Renal cortical epithelial cell (primary cell): ENCODE data around the gene FOXN3. TPM values are rescaled to one million over a fixed set of nuclear protein-coding genes. Genes with fewer than 3 reads are reported as not detected.

Experiments
- DNase-seq: peaks from one replicate; pipeline ENCODE4 v3.0.0-alpha.2; 2011; ENCODE audit warnings: low read depth
- total RNA-seq: library from RNA; depleted of rRNA; stranded (reverse); fragments of >200 nt; gene quantifications from 2 replicates; pipeline ENCODE4 v1.2.3, GENCODE V29; 2014

FOXN3 gene
- total RNA-seq, 1 donor from 2014 or later = 13.8 TPM

DNA sequence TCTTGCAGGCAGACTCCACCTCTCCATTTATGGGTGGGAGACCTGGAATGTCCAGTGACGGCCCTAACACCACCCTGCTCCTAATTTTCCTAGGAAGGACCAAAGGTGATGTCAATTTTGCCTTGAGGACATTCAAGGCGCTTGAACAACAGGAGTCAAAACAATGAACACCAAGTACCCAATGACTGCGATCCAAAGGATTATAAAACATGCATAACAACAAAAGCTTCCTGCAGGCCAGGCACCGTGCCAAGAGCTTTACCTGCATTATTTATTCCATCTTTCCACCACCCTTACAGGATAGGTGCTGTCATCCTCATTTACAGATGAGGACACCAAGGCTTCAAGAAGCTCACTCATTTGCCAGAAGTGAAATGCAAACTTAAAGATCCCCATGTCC is 15.2 kb upstream of the FOXN3 start:
- no peak for DNase-seq

DNA sequence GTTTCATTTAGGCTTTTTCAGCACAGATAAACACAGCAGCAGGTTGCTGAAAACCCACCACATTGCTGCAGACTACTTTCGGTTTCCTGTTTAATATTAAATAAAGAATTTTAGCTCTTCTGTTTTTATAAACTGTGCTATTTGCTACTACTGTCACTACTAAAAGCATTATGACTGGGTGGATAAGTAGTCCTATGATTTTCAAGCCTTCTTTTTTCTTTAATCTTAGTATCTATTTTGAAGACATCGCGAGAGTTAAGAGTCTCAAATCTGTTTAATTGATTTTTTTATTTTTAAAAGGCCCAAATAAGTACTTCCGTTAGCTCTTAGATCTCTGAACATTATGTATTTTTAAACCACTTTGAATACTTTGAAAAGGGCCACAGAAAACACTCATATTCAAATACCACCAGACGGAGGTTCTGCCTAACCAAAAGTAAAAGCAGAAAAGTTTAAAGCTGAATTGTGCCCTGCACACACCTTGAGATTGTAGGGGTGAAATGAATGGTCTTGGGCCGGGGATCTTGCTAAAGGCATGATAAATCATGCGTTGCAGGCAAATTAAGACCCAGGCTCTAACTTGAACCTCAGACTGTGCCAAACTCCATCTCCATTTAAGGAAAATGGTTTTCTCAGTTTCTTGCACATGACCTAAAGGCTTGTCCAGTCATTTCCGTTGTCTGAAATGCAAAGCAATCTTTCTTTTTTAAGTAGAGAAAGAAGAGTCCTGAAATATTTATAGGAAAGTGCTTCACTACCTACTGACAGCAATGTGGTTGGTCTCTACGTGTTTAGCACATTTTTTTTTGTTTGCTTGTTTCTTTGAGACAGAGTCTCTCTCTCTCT is 13.6 kb upstream of the FOXN3 start:
- DNase-seq = peak; percentile 72

DNA sequence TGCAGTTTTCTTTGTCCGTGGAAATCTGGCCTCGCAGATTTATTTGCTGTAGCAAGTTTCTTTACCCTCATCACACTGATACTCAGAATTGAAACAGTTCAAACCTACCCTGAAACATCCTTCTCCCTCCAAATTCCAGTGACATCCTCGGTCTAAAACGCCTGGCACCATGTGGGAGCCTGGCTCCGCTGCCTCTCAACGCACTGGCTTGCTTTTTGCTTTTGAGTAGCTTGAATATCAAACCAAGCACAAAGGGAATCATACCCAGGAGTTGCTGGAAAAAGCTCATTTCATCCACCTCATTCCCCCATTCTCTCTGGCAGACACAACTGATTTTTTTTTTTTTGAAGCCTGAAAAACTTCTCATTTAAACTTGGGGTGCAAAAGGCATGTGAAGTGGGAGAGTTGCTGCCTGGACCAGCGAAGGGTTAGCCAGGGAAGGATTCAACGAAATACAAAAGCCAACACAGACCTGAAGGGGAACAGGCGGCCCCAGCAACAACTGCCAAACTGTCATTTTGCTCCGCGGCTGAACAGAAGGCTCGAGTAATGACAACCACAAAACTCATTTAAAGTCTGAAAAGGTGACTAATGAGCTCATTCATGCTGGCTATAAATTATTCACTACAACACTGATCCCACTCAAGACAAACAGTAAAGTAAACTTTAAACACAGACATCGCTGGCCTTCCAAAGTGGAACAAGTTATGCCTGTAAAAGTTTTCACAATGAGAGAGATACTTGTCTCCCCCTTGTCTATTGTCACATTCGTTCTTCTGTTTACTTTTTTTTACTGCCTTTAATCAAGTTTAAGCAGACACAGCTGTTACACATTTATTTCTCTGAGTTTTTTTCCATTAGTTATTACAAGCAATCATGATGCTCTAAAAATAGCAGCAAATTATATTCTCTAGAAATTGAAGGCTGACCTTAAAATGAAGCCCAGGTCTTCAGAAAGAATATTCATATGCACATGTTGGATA is 12.5 kb upstream of the FOXN3 start:
- peak; percentile 89 for DNase-seq

DNA sequence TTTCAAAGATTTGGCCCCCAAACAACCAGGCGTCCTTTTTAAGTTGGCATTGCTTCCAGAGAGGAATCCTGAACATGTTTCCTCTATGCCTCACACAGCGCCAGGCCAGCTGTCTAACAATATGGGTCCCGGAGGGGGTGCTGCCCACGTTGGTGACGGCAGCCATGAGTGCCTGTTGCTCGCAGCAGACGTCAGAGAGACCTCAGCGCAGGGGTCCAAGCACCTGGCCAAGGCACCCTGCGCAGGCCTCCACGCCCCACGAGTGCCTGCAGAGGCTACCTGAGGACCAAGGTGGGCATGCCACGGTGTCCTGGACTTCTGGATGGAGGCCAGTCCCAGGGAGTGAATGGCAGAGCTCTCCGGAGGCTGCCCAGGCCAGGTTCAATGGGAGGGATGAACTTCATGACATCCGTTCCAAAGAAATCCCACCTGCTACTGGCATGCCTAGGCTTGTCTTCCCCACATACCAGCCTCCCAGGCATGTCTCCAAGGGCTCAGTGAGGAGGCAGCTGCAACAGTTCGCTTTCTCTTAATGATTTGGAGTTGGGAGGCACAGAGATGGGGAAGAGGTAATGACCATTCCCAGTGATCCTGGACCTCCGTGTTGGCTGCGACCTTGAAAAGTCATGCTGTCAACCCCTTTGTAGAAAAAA is 11.6 kb upstream of the FOXN3 start:
- no peak for DNase-seq

DNA sequence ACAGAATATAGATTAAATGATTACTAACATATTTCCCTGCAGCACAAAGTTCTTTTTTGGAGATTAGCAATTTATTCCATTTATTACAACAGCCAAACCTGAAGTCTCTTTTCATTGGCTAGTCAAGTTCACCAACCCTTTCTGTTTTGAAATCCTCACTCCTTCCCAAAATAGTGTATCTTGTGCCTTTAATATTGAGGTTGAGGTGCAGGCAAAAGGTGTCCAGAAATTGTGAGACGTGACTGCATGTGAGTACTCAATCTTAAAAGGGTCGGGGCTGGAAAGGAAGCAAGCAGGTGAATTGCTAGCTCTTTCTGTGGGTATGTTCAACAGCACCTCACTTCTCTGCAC is 11.1 kb upstream of the FOXN3 start:
- DNase-seq = no peak

DNA sequence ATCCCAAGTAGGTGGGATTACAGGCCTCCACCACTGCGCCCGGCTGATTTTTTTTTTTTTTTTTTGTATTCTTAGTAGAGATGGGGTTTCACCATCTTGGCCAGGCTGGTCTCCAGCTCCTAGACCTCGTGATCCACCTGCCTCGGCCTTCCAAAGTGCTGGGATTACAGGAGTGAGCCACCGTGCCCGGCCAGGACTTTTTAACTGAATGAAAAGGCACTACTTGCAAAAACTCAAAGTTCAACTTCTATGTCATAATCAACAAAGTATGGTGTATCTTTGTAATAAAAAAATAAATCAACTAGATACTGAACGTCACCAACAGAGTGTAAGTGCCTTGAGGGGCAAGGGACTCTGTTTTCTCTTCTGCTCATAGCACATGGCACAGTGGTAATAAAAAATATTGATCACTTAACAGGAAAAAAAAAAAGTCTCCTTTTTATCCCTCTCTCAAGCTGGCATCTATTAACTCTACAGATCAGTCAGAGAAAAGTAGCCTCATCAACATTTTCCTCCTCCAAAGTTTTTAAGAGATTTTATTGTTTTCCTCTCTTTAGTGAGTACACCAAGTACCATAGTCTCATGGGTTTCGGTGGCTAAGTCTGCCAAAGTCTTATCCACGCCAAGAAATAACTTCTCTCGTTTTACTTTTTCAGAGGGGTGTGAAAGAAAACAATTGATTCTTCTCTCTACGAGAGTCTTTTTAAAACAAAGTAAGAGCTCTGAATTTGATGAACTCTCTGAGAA is 10.6 kb upstream of the FOXN3 start:
- no peak for DNase-seq

DNA sequence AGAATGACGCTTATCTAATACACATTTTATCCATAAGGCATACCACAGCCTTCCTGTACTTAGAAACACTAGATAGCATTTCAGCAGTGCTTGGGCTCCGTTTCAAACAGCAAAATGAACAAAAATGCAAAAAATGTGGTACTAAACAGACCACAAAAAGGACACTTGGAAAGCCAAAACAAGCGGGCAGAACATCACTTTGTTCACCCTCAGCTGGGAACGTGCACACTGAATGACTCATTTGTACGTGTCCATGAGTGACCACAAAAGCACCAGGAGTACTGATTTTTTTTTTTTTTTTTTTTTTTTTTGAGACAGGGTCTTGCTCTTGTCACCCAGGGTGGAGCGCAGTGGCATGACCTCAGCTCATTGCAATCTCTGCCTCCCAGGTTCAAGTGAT is 8.9 kb upstream of the FOXN3 start:
- peak; percentile 94 for DNase-seq

DNA sequence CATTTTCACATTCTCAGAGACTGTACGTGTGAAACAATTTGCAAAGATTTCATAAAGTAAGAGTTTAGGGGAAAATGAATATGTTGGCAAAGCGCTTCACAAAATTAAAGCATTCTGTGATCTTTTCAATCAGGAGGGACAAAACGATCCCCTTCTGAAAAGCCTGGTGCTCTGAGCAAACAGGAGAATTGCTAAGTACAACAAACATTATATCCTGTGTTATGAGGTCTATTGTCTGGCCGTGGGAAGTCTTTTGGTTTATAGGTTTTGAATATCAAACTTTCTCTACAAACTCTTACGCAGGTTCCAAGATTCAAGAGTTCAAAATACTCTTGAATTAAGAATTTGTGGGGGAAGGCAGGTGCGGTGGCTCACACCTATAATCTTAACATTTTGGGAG is 7.2 kb upstream of the FOXN3 start:
- DNase-seq = no peak

DNA sequence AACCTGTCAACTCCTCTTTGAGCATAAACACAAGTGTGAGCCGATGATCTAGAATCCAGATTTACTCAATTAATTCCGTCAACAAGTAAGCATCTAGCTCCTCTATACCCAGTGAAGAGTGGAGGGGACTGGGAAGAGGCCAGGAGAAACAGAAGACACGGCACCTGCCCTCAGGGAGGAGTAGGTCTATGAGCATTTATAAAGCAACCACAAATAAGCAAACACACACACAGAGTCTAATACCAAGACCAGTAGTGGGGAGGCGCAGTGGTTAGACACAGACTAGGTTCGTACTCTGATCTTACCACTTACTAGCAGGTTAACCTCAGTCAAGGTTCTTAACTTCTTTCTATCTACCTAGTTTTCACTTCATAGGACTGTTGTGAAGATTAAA is 5.9 kb upstream of the FOXN3 start:
- no peak for DNase-seq

DNA sequence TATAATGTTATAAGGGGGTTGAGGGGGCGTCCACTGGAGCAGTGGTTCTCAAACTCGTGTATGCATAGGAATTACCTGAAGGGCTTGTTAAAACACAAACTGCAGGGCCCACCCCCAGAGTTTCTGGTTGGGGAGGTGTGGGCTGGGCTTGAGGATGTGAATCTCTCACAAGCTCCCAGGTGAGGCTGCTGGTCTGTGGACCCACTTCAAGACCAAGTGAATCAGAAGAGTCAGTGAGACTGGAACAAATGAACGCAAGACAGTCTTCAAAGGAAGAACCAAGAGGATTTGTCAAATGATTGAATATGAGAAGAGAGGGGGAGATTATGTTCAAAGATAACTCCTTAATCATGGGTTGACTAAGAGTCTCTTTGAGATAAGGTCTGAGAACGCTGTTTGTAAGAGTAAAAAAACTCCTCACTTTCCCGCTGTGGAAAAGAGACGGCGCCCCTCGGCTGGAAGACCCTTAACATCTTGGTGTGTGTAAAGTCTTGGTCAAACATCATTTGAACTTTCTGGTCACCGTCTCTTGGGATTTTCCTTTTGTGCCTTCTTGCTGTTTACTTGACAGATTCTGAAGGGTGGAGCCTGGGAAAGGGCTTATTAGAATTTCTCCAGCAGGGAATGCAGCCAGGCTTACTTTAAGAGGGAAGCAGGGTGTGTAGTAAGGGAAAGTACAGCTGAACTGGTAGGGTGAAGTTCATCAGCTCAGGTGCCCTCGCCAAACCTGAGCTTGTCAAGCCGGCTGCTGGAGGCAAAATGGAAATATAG is 5.3 kb upstream of the FOXN3 start:
- DNase-seq = no peak

DNA sequence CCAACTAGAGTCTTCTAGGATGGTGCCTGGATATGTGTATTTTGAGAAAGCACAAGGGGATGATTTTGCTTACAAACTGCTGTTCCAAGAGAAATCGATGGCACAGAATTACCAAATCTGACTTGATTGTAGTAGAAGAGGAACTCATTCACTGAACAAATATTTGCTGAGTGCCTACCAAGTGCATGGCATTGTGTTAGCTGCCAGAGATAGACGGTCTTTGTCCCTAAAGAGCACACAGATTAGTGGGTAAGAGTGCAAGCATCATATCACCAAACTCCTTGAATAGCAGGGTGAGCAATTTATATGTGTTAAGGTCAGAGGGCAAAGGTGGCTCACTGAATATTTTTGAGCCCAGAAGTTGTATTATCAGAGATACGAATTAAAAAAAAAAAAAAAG is 3.5 kb upstream of the FOXN3 start:
- no peak for DNase-seq

DNA sequence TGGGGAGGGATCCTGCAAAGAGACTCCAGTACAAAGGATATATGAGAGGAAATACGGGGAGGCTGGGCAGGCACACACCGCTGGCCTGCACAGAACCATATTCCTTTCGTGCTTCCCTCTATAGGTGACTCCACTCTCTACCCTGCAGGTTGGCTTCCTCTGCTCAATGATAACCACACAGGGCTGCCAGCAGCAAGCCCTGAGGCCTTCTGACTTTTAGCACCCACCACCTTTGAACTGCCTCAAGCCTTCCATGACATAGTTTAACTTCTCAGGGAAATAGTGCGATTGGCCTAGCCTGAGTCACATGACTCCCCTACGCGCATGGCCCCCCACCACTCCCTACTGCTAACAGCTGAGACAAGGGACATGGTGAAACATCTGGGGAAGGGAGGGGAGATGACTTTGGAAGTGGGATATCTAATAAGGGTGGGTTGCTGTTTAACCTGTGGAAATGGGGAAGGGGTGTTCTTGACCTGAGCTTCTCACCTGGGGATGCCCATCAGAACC is 3.0 kb upstream of the FOXN3 start:
- DNase-seq = no peak

DNA sequence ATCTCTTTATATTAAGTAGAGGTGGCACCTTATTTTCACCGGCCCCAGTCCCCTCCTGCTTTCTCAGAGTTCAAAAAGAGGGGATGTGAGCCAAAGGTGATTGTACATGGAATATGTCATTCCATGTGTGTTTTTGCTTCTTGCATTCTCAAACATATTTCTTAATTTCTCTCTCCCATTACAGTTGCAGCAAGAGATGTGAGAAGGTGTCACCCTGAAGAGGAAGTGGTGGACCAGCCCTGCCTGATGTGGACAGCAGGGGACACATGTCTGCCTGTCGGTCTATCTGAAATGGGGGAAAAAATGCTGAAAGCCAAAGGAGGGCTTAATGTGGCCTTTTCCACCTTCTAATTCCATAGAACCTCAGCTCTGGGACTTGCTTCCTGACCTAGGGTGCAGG is 1.9 kb upstream of the FOXN3 start:
- DNase-seq = no peak

DNA sequence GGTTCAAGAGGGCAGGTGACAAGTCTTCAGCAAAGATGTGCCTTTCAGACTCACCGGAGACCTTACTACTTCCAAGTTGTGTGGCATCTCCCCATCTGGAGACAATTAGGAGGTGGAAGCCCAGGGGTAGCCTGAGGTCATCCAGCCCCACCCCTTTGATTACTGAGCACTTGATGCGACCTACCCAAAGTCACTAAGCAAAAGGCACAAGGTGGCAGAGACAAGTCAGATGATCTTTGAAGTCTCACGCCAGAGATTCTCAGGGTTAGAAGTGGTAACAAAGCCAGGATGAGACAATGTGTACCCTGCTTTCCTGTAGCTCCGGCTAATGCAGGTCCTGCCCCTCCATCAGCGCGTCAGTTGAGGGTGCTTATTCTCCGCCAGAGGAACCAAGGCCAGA is 1.4 kb upstream of the FOXN3 start:
- DNase-seq = no peak

DNA sequence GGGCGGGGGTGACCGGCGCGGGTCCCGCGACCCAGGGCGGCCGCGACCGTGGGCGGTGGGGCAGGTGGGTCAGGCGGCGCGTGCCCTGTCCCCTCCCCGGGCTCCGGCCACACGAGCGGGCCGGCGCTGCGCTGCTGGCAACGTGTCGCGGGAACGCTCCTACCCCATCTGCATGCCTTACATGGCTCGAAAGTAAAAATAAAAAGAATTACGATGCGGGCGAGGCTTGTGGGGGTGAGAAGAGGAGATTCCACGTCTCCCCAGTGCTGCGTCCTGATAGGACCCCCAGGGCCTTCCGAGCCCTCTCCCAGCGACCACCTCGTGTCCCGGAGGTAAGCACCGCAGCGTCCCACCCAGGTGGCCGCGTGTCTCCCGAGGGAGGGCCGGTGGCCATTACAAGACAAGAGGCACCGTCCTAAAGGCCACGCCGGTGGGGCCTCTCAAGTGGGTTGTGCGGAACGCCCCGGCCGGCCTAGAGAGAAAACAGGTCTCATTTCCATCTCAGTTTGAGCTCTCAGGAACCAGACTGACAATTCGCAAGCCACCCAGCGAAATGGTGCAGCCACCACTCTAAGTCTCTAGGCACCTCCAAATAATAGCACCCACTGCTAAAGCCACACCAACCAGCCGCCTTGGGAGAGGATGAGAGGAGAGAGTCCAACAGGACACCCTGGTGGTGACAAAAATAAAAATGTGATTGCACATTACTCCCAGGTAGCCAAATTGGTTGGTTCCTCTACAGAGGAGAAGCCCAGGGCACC is 612 bp upstream of the FOXN3 start:
- no peak for DNase-seq

DNA sequence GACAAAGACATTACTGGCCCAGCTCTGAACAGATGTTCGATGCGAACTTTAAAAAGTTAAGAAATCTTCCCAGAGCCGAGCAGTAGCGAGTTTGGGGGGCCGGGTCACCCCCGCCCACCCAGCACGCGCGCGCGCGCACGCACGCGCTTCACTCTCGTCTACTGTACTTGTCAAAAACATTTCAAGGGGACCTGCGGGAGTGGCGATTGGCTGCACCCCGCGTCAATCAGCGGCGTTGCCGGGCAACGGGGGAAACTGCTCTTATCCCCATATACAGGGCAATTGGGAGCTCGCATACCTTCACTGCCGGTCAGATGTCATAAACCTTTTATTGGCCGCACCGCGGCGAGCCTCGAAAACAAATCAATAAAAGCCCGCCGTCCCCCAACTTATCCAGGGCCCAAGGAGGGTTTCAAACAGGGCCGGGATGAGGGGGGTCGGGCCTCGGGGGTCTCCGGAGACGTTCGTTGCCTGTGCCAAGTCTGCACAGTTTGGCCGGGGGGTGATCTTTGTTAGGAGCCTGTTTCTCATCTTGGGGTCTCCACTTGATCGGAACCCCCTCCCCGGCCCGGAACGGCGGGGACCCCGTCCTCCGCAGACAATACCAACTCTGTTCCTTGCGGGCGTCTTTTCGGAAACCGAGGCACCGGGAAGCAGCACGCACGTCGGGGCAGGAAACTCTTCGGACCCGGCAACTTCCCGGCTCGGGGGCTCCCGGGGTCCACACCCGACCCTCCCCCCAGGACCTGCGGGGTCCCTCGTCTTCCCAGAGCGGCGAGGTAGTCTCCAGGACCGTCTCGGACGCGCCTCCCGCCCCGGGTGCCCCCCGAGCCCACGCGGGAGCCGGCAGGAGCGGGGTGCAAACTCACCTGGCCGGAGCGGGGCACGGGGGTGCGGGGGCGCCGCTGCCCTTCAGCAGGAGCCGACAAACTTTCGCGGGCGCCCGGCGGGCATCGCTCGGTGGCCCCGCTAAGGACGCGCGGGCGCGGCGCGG is 734 bp downstream of the FOXN3 start:
- DNase-seq = peak; percentile 94

DNA sequence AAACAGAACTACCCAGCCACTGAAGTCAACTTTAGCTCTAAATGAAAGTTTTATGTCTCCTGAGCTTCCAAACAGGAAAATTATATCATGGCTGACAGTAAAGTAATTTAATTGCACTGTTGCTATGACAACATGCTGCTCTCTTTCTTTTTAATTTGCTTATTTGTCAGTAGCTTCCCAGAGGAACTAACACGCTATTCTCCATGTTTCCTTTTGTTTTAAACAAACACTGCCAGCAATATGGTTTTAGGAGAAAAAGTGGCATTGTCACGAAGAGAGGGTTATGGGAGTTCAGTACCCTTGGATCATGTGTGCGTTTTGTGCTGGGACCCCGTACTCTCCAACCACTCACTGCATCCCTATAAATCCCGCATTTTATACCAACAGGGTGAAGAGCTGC is 1.9 kb downstream of the FOXN3 start:
- DNase-seq = no peak

DNA sequence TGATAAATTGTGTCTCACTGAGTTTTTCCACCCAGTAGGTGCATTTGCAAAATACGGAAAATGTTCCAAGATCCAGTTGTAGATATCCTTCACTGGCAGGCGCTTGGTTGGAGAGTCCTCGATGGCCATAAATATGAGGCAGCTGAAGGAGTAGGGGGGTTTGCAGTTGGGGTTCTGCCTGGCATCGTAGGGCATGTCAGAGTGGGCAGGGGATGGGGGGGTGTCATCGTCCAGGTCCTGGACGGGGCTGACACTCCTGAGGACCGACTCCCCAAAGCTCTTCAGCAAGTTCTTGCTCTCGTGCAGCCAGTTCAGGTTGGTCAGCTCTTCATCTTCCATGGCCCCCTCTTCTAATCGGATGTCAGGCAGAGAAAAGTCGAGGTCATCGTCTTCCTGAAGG is 5.1 kb downstream of the FOXN3 start:
- DNase-seq = no peak

DNA sequence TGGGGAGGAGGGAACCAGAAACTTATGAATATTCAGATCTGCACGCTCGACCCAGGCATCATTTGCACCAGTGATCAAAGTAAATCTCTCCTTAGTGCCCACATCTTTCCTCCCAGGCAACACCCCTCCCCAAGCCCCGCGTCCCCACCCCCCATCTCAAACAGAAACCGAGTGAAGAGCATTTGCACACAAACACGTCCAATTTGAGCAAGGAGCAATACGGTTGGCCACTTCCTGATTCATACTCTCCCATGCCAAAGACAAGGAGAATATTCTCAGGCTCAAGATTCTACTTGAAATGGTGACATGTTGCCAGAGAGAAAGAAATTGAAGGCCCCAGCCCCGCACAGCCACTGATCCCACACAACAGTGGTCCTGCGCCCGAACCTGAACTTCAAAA is 7.1 kb downstream of the FOXN3 start:
- no peak for DNase-seq
